HG03135 (cell line): ENCODE data around the gene SLC7A5.
"Not testable (repeated sequence)": the region's sequence is repeated elsewhere in the genome, so short reads cannot be mapped to it uniquely, and the experiment has no call there.

Source experiments
- ATAC-seq: cut with Tn5 transposase; IDR thresholded peaks from one replicate; pipeline ENCODE4 v1.9.1; 2021; ENCODE audit warnings: mild to moderate bottlenecking, moderate library complexity; ENCODE audit not compliant: unreplicated experiment

SLC7A5 gene

DNA sequence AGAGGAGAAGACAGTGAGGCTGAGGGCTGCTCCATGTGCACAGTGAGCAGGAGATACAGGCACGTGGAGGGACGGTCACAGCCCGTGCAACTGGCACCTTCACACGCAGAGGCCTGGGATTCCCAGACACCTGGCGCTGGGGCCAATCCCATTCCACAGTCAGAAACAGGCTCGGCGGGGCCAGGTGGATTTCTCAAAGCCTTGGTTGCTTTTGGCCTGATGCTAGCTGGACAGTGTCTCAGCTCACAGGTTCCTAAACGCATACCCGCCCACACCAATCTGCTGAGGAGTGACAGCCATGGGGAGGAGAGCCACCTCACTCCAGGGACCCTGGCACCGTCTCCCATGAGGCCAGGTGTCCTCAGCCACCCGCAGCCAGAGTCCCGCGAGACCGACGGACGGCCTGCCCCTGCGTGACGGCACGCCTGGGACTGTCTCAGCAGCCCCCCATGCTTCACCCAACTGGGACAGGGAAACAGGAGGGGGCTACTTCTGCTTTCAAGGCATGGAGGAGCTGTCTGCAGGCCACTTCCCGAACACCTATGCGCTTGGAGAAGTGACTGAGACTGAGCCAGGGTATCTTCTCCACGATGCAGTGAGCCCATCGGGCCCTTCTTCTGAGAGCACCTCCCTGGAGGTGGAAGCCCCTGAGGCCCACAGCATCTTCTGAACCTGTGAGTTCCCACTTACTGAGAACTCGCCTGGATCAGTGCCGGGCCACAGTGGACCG lies 6.5 kb downstream of the SLC7A5 start:
- not testable (repeated sequence) for ATAC-seq

DNA sequence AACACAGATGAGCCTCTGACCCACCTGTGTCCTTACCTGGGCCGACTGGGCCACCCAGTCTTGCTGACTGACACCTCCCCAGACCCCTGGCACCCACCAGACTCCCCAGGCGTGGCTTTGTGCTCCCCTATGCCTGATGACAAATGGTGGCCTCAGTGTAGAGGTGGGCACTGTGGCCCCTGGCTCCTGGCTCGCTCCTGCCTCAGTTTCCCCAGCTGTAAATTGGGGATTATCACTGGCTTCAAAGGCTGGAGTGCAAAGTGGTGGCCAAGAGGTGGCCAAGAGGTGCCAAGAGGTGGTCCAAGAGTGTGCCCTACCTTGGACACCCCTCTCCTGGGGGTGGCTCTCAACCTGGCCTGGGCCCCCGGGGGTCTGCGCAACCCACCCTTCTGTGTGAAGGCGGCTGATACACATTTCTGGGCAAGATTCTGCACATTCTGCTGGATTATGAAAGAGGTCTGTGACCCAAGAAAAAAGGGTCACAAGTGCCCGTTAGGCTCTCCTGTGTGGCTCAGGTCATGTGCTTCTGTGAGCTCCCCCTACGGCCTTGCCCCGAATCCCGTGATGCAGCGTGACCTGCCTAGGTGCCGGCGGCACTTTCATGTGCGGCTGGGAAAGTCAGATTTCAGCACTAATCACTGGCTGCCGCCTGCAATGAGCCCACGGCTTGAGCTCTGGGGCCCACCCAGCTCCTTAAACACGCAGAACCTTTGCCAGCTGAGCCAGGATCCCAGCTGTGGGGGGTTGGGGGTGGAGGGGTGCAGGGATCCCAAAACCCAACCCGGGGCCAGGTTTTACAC lies 7.8 kb downstream of the SLC7A5 start:
- ATAC-seq, result not testable (repeated sequence)

DNA sequence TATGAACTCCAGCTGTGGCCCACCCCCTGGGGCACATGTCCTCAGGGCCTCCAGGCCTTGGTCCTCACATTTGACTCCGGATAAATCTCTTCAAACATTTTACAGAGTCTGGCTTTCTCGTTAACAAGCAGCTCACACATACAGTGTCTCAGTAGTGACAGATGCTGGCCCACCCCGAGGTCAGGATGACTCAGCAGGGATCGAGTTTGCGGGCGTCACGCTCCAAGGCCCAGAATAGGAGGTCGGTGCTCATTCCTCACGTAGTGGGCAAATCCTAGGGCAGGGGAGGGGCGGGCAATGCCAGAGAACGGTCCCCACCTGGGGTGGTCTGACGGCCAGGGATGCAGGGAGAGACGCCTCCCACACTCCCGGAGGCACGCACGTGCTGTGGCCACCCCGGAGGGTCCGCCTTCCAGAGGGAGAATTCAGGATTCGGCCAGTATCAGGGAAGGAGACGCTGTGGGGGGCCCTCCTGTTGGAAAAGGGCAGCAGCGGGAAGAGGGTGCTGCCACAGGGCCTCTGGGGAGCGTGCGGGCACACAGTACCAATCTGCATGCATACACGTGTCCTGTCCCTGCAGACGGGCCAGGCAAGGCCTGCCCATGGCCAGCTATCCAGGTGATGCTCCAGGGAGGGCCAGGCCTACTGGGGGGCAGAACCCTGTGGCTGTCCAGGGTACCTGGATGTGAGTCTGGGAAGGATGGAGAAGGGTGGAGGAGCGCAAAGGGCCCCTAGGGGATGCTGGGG lies 8.6 kb downstream of the SLC7A5 start:
- no peak for ATAC-seq

DNA sequence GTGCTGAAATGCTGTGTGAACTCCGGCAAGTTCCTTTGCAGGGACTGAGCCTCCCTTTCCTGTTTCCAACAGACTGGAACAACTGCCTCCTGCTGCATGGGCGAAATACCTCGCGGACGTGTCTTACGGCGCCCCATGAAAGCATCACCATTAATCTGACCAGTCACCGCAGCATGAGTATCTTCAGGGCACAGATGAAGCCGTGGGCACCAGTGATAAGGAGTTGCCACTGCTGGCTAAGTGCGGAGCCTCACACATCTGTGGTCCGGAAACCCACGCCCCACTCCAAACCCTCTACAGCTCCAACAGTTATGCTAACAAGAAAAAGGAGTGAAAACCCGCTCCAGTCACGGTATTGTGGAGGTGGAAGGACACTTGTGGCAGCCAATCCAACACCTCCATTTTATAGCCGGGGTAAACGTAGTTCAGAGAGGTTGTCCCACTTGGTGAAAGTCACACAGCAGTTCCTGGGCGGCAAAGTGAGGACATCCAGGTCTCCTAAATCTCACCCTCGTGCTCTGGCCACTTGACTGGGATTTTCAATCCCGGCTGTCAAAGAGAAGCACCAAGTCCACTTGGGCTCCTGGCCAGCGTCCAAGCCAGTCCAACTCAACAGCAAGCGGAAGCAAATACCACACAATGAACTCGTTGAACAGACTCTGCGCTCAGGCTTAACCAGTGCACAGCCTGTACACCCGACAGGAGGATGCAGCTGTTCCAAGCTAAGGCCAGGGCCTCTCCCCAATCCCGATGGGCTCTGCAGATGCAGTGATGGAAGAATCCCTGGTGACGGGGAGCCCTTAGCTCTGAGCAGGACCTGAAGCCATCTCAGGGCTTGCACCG lies 10.9 kb downstream of the SLC7A5 start:
- ATAC-seq, result not testable (repeated sequence)

DNA sequence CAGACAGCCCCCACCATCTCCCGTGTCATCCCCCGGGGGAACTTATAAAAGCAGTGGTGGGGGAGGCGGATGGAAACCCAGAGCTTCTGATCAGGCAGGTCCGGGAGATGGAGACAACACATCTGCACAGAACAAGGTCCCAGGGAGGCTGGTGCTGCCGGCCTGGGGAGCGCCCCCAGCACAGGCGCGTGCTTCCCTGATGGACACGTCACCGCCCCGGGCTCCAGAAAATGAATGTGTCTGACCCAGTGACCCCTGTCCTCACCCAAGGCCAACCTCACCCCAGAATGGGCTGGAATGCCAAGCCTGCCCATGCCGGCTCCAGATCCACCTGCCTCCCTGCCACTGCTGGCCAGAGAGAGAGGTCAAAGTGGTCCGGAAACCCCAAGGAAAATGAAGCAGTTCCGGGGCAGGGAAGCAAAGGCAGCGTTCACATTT lies 12.5 kb downstream of the SLC7A5 start:
- no peak for ATAC-seq

DNA sequence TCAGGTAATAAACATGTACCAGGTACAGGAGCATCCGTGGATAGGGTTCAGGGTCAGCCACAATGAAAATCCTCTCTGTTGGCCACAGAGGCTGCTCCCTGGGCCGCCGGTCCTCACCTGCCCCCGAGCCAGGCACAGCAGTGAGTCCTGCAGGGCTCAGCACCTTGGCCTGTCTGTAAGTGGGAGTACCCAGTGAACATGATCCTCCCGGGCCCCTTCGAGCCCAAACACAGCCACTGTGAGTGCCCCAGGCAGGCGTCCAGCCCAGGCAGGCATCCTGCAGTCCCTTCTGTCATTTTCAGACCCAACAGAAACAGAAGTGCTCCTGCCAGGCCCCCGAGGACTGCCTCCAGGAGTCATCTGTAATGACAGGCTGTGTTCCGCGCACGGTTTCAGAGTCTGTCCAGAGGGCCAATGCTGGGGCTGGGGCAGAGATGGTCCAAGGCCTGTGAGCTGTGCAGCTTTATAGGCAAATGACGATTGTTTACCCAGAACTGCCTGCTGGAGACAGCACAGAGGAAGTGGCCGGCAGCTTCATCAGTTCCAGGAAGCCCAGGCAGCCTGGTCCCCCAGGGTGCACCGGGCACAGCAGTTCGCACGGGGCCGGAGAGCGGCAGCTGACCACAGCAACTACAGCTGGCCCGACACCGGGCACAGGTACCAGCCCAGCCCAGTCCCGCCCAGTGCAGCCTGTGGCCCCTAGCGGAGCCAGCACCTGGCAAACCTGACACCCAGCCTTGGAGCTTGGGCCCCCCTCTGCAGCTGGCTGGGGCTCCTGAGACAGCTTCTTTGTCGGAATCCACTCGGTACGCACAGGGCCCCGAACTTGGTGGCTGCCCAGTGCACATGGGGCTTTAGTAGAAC lies 13.2 kb downstream of the SLC7A5 start:
- ATAC-seq, result no peak

DNA sequence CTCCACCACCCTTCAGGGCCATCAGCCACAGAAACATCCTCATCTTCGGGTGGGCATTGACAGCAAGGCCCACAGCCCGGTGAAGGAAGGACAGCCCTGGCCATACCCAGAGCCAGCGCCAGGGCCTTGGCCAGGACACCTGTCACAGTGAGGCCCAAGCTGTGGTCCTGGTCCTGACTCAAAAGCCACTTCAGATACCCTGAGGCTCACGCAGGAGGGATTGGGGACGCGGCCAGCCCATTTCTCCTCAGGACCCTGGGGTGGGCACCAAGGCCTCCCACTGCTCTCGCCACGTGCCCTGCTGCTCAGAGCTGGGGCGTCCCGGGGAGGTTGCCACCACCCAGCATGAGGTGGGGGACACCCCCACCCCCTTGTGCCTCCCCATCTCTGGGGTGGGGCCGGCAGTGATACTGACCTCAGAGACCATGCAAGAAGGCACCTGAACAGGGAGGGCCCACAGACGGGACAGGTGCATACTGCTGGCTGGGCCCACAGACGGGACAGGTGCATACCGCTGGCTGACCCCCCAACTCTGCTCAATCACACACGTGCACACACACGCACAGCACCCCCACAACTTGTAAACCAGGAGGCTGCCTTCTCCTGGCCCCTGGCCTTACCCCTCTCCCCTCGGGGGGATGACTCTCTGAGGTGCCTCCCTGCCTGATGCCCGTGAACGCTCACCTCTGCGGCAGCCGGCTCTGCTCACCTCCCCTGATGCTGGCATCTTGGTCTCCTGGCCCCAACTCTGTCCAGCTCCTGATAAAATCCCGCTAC lies 14.2 kb downstream of the SLC7A5 start:
- ATAC-seq, result no peak

DNA sequence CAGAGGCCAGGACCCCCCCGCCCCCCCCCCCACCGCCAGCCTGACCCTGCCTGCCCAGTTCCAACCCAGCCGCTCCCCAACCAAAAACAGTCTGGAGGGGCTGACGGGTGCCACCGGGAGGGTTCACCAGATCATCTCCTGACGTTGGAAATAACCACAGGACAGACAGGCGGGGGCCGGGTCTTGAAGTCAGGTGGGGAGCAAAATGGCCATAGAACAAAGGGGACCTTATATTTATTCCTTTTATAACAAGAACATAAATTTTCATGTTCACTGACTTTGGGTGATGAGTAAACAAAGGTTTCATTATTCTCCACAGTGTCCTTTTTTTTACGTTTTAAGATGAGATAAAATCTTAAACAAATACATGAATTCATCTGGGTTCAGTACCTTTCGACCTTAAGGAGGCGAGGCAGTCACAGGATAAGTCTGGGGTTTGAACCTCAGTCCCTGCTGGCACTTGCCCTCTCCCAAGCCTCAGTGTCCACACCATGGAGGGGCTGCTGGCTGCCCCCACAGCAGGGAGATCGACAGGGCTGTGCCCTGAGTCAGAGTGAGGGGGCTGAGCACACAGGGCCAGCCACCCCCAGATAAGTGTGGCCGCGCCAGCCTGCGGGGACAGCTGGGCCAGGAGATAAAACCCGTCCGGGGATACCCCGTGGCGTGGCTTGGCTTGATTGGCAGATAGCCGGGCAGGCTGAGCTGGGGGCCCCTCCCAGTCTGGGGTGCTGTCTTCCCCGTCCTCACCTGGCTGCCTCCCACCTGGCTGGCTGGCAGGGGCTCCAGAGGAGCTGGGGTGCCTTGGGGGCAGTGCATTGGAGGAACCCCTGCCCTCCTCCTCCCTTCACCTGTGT lies 15.0 kb downstream of the SLC7A5 start:
- ATAC-seq, result no peak

DNA sequence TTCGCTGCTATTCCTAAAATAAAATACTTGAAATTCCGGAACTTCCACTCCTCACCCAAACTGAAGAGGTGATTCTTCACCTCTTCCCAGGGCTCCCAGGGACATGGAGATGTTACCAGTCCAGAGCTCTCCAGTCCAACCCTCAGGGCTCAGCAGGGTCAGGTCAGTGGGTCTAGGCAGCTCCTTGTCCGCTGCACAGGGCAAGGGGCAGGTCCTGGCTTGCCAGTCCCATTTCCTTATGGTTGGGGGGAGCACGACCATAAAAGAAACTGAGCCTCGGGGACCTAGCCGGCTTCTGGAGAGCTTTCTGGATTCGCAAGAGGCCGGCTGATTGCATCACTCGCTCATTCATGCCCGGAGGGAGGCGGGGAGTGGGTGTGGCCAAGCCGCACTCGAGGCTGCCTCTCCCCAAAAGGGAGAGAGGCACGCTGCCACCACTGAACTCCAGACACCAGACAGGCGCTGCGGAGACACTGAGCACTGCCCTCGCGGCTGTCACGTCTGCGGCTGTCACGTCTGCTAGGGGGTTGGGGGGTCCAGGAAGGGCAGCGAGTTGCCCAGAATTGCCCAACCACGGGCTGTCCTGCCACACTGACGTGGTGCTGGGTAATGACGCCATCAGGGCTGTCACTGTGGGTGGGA lies 15.8 kb downstream of the SLC7A5 start:
- ATAC-seq, result no peak

DNA sequence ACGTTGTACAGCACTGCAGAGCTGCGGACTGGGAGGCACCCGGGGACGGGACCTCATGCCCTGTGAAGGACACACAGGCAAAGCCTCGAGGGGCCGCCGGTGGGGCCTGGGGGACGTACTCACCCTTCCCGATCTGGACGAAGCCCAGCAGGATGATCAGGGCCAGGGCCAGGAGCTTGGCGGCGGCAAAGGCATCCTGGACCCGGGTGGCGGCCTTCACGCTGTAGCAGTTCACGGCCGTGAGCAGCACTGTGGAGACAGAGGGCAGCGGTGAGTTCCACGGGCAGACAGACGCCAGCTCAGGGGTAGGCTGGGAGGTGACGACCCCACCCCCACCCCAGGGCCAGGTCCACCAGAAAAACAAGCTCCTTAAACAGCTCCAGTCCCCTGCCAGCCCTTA lies 17.7 kb downstream of the SLC7A5 start:
- ATAC-seq, result no peak

DNA sequence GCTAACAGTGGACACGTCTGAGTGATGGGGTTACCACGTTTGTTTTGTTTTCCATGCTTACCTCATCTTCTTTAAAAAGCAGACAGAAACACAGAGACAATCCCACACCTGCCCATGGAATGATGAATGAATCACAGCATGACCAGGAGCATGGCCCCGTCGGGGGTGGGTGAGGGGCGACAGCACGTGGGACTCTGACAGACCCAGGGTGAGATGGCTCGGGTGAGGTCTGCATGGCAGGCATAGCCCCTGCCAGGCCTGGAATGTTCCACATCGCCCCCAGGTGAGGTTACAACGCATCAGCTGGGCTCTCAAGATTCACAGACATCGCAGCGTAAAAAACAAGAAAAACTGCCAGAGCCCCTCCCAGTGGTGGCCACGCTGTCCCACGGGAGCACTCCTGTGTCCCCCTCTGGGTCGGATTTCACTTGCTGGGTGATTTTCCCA lies 18.1 kb downstream of the SLC7A5 start:
- ATAC-seq, result no peak

DNA sequence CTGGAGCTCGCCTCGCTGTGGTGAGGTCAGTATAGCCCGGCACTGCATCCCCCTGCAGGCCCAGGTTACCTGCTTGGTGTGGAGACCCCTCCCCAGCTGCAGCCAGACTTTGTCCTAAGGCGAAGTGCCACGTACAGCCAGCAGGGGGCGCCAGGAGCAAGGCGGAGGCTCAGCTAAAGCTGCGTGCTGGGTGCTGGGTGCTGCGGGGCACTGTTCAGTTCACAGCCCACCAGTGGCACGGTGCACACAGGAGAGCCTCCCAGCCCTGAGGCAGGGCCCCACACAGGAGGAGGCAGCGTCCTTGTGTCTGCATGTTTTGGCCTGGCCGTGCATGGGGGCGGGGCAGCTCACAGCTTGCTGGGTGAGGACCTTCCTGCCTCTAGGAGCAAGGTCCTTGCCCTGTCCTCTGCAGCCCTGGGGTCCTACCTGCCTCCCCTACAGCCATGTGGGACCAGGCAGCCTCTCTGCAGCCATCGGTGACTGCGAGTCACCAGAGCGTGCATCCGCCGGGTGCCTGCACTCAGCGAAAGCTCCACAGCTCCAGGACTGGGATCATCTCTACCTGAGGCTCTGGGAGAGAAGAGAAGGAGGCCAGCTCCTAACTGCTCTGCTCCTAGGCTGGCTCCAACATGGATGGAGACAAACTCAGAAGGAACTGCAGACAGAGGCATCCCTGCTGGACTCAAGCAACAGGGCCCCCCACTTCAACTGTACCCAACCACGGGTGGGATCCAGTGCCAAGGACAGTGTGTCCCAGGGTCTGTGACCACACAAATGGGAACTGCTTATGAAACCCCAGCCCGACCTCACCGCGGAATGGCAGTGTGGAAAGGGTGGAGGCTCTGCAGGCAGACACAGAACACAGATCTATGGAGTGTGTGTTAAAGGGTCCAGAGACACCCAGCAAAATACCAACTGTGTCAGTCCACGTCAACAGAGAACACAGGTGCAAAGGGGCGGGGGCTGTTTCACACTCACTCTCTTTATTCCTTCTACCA lies 19.0 kb downstream of the SLC7A5 start:
- no peak for ATAC-seq

DNA sequence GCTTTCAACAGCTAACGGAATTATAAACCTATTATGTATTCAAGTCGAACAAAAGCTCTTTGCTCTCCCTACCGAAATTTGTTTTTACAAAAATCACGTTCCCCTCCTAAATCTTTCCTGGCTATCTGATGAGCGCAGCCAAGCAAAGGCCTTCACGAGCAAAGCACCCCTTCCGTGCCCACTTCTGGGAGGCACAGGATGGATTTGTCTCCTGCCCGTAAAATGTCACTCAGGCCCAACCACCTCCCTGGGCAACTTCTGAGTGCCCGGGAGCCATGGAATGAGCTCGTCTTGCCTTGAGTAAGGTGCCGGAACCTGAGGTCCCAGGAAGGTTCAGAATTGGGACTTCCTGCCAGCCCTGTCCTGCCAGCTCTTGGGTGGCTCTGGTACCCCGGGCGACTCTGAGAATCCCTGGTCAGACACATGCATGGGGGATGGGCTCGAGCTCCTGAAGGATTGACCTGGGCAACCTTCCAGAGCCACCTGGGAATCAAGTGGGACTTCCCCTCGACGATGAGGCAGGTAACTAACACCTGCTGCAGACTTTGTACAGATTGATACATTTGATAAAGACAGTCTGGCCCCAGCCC lies 19.8 kb downstream of the SLC7A5 start:
- ATAC-seq, result no peak

DNA sequence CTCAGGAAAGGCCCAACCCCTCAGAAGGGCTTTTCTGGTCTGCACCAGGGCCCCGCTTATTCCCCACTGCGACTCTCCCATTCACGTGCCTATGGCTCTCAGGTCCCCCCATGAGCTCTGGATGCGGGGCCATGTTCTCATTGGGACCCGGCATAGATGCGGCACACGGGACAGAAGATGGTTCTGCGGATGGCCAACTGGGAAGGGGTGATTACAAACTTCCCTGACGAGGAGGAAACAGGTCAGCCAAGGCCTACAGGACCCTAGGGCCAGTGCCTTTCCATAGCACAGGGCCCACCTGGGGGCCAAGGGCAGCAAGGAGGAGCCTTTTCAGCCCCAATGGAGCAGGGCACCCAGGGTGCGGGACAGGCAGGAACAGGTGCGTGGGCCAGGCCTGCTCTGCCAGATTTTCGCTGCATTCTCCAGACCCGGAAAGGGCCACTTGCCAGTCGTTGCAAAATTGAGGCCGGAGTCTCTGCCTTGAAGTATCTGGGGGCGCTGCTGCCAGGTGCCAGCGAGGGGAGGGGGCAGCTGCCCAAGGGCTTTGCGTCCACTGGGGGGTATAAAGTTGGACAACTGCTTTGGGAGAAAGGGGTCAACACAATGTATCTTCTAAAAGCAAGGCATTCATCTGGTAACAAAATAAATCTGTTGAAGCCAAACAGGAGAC lies 20.5 kb downstream of the SLC7A5 start:
- no peak for ATAC-seq
